SK-N-SH (cell line): ENCODE measurements around the gene KRTAP10-2. TPM values are rescaled to one million over a fixed set of nuclear protein-coding genes. Genes with fewer than 3 reads are reported as not detected.

Experiments used
- CTCF ChIA-PET: fragments of 300-600, 350-600 bp; formaldehyde crosslinking; extraction: SDS; loops from one replicate; lab custom pipeline; 2021; lab: Yijun Ruan, JAX
- POLR2A ChIA-PET: fragments of 350-600 bp; sonication (Branson Sonifier 250); formaldehyde crosslinking; extraction: SDS; loops from one replicate; lab custom pipeline; 2020; ENCODE audit warnings: antibody characterized with exemption, inconsistent platforms; lab: Yijun Ruan, JAX
- DNase-seq: peaks from one replicate; pipeline ENCODE4 v3.0.0; 2012
- H2AFZ ChIP-seq: fragments of 200-600 bp; sonication (generic); 2 replicates; pipeline ENCODE4 v1.8.1; 2016; ENCODE audit warnings: antibody characterized with exemption, mild to moderate bottlenecking, low read depth
- H3F3A ChIP-seq: fragments of 200-600 bp; sonication (generic); replicated peaks from 2 replicates; pipeline ENCODE3; 2016; ENCODE audit warnings: antibody characterized with exemption, mild to moderate bottlenecking; ENCODE audit not compliant: insufficient read depth
- H3K27ac ChIP-seq, 2 experiments: fragments of 200-500 bp in 1 of 2; fragments of 200-600 bp in 1 of 2; sonication (Bioruptor generic) in 1 of 2; sonication (generic), shearing (Covaris generic) in 1 of 2; 2 replicates each; pipeline versions ENCODE4 v1.5.1 to v1.6.1; 2014 to 2016; ENCODE audit warnings: low read depth in 2 of 2, inconsistent platforms in 1 of 2, low read length in 1 of 2, mild to moderate bottlenecking in 1 of 2, mixed read lengths in 1 of 2
- H3K27me3 ChIP-seq: fragments of 200-600 bp; sonication (generic), shearing (Covaris generic); 2 replicates; pipeline ENCODE4 v1.6.1; 2016; ENCODE audit warnings: mixed run types; ENCODE audit not compliant: insufficient read depth
- H3K36me3 ChIP-seq, 2 experiments: fragments of 200-500 bp in 1 of 2; fragments of 200-600 bp in 1 of 2; sonication (Bioruptor generic) in 1 of 2; sonication (generic) in 1 of 2; replicated peaks in 1 of 2; 2 replicates each; pipeline versions ENCODE3 to v1.5.1; 2014 to 2016; ENCODE audit warnings: low read length in 1 of 2, mild to moderate bottlenecking in 1 of 2; ENCODE audit not compliant: insufficient read depth in 2 of 2, control insufficient read depth in 1 of 2
- H3K4me1 ChIP-seq, 2 experiments: fragments of 200-500 bp in 1 of 2; fragments of 200-600 bp in 1 of 2; sonication (Bioruptor generic) in 1 of 2; sonication (generic), shearing (Covaris generic) in 1 of 2; 2 replicates each; pipeline versions ENCODE4 v1.5.1 to v1.6.1; 2014 to 2016; ENCODE audit warnings: low read depth in 1 of 2, low read length in 1 of 2, mixed run types in 1 of 2; ENCODE audit not compliant: insufficient read depth in 2 of 2, control insufficient read depth in 1 of 2
- H3K4me2 ChIP-seq: fragments of 200-600 bp; sonication (generic), shearing (Covaris generic); 2 replicates; pipeline ENCODE4 v1.6.1; 2017; ENCODE audit warnings: mixed run types
- H3K4me3 ChIP-seq, 2 experiments: fragments of 200-500 bp in 1 of 2; fragments of 200-600 bp in 1 of 2; sonication (Bioruptor generic) in 1 of 2; sonication (generic), shearing (Covaris generic) in 1 of 2; 2 replicates each; pipeline versions ENCODE4 v1.5.1 to v1.8.1; 2014 to 2016; ENCODE audit warnings: low read depth in 2 of 2, inconsistent platforms in 1 of 2, low read length in 1 of 2, mild to moderate bottlenecking in 1 of 2, mixed read lengths in 1 of 2, moderate library complexity in 1 of 2
- H3K79me2 ChIP-seq: fragments of 200-600 bp; sonication (generic); 2 replicates; pipeline ENCODE4 v1.8.1; 2017; ENCODE audit warnings: mild to moderate bottlenecking; ENCODE audit not compliant: insufficient read depth
- H3K9ac ChIP-seq: fragments of 200-600 bp; sonication (generic); 2 replicates; pipeline ENCODE4 v1.6.1; 2017; ENCODE audit warnings: mixed run types
- H3K9me2 ChIP-seq: fragments of 200-600 bp; sonication (generic); 2 replicates; pipeline ENCODE4 v1.6.1; 2017; ENCODE audit warnings: mixed run types
- H3K9me3 ChIP-seq: fragments of 200-600 bp; sonication (generic); 2 replicates; pipeline ENCODE4 v1.6.1; 2017; ENCODE audit warnings: mixed run types, mild to moderate bottlenecking, moderate library complexity
- H4K20me1 ChIP-seq: fragments of 200-600 bp; sonication (generic); 2 replicates; pipeline ENCODE4 v1.6.1; 2017; ENCODE audit warnings: mild to moderate bottlenecking, mixed run types; ENCODE audit not compliant: insufficient read depth
- CHD2 ChIP-seq: fragments of 150-350 bp; IDR thresholded peaks from 2 replicates; pipeline ENCODE4 v1.6.1; 2018; ENCODE audit warnings: low read length; ENCODE audit not compliant: partially characterized antibody
- ELF1 ChIP-seq: IDR thresholded peaks from 2 replicates; pipeline ENCODE4 v1.4.0; 2012
- EP300 ChIP-seq, 2 experiments: IDR thresholded peaks; 2 replicates each; pipeline versions ENCODE4 v1.4.0 to v1.6.1; 2012; ENCODE audit warnings: borderline replicate concordance in 1 of 2, low read depth in 1 of 2, low read length in 1 of 2
- EZH2phosphoT487 ChIP-seq: fragments of 200-600 bp; sonication (generic); IDR thresholded peaks from 2 replicates; pipeline ENCODE4 v1.6.1; 2017; ENCODE audit warnings: low read depth, mixed run types, mild to moderate bottlenecking, antibody characterized with exemption, moderate library complexity, borderline replicate concordance
- FOSL2 ChIP-seq: IDR thresholded peaks from 2 replicates; pipeline ENCODE4 v1.4.0; 2012; ENCODE audit warnings: low read depth, mild to moderate bottlenecking, moderate library complexity, borderline replicate concordance
- FOXM1 ChIP-seq: IDR thresholded peaks from 2 replicates; pipeline ENCODE4 v1.4.0; 2012; ENCODE audit warnings: low read depth, mild to moderate bottlenecking
- GABPA ChIP-seq: IDR thresholded peaks from 2 replicates; pipeline ENCODE4 v1.4.0; 2012; ENCODE audit warnings: low read depth, mild to moderate bottlenecking
- GATA2 ChIP-seq: sonication (generic); formaldehyde crosslinking; IDR thresholded peaks from 2 replicates; pipeline ENCODE4 v1.5.0; 2020; ENCODE audit warnings: mild to moderate bottlenecking, missing genetic modification reagents
- JUND ChIP-seq: IDR thresholded peaks from 2 replicates; pipeline ENCODE4 v1.4.0; 2012
- MEF2A ChIP-seq: IDR thresholded peaks from 2 replicates; pipeline ENCODE4 v1.4.0; 2012; ENCODE audit warnings: low read depth, borderline replicate concordance
- MXI1 ChIP-seq: IDR thresholded peaks from 2 replicates; pipeline ENCODE4 v1.6.1; 2012; ENCODE audit warnings: mild to moderate bottlenecking, low read depth, low read length, improper control_type of control experiment
- NFIC ChIP-seq: IDR thresholded peaks from 2 replicates; pipeline ENCODE4 v1.4.0; 2012; ENCODE audit warnings: borderline replicate concordance
- NRF1 ChIP-seq: IDR thresholded peaks from 2 replicates; pipeline ENCODE4 v1.6.1; 2012; ENCODE audit warnings: low read depth, mild to moderate bottlenecking, low read length
- POLR2AphosphoS5 ChIP-seq: IDR thresholded peaks from 2 replicates; pipeline ENCODE4 v1.6.1; 2012; ENCODE audit warnings: low read depth, low read length
- RAD21 ChIP-seq: IDR thresholded peaks from 2 replicates; pipeline ENCODE4 v1.6.1; 2012; ENCODE audit warnings: mild to moderate bottlenecking, low read length
- RCOR1 ChIP-seq: fragments of 150-350 bp; IDR thresholded peaks from 2 replicates; pipeline ENCODE4 v1.6.1; 2017; ENCODE audit warnings: antibody characterized with exemption, low read length
- RFX5 ChIP-seq: IDR thresholded peaks from 2 replicates; pipeline ENCODE4 v1.6.1; 2012; ENCODE audit warnings: mild to moderate bottlenecking, improper control_type of control experiment, low read length
- RXRA ChIP-seq: IDR thresholded peaks from 2 replicates; pipeline ENCODE4 v1.4.0; 2012; ENCODE audit warnings: low read depth, mild to moderate bottlenecking, borderline replicate concordance
- SIN3A ChIP-seq: IDR thresholded peaks from 2 replicates; pipeline ENCODE4 v1.6.1; 2012; ENCODE audit warnings: low read depth, mild to moderate bottlenecking, low read length, moderate library complexity, borderline replicate concordance
- SMC3 ChIP-seq: IDR thresholded peaks from 2 replicates; pipeline ENCODE4 v1.6.1; 2012; ENCODE audit warnings: low read depth, low read length, improper control_type of control experiment
- TAF1 ChIP-seq: IDR thresholded peaks from 2 replicates; pipeline ENCODE4 v1.6.1; 2012; ENCODE audit warnings: low read depth, mild to moderate bottlenecking, low read length, moderate library complexity, borderline replicate concordance
- TCF12 ChIP-seq: IDR thresholded peaks from 2 replicates; pipeline ENCODE4 v1.4.0; 2012
- TEAD4 ChIP-seq: IDR thresholded peaks from 2 replicates; pipeline ENCODE4 v1.4.0; 2012; ENCODE audit warnings: mild to moderate bottlenecking, borderline replicate concordance; ENCODE audit not compliant: insufficient read depth
- YY1 ChIP-seq: IDR thresholded peaks from 2 replicates; pipeline ENCODE4 v1.4.0; 2012; ENCODE audit warnings: low read depth, mild to moderate bottlenecking
- WGBS: methylation state at CpG from one replicate; pipeline ENCODE4 v1.1.6; 2017; ENCODE audit warnings: low lambda C conversion rate; 5-methylcytosine and 5-hydroxymethylcytosine counted together
- polyA plus RNA-seq, 3 experiments: library from polyadenylated mRNA; depleted of rRNA; stranded (reverse); fragments of >200 nt; gene quantifications; 2 replicates each; pipeline ENCODE4 v1.2.3, GENCODE V29; 2012
- TF ChIP-seq, protein P1 (sequence below): fragments of 150-350 bp; IDR thresholded peaks from 2 replicates; pipeline ENCODE4 v1.6.1; 2016; ENCODE audit warnings: mild to moderate bottlenecking, low read depth, low read length
- TF ChIP-seq, protein P2 (sequence below): fragments of 200-600 bp; sonication (generic); IDR thresholded peaks from 2 replicates; pipeline ENCODE4 v1.6.1; 2017; ENCODE audit warnings: antibody characterized with exemption, mild to moderate bottlenecking, moderate library complexity
- TF ChIP-seq, protein P3 (sequence below): IDR thresholded peaks from 2 replicates; pipeline ENCODE4 v1.4.0; 2012; ENCODE audit warnings: low read depth
- TF ChIP-seq, protein P4 (sequence below): IDR thresholded peaks from 2 replicates; pipeline ENCODE4 v1.4.0; 2012; ENCODE audit warnings: low read depth, borderline replicate concordance
- TF ChIP-seq, protein P5 (sequence below): IDR thresholded peaks from 2 replicates; pipeline ENCODE4; 2012

KRTAP10-2 gene
- polyA plus RNA-seq, 1 of the 3 experiments (the other 2 are of a cell fraction): not detected

DNA sequence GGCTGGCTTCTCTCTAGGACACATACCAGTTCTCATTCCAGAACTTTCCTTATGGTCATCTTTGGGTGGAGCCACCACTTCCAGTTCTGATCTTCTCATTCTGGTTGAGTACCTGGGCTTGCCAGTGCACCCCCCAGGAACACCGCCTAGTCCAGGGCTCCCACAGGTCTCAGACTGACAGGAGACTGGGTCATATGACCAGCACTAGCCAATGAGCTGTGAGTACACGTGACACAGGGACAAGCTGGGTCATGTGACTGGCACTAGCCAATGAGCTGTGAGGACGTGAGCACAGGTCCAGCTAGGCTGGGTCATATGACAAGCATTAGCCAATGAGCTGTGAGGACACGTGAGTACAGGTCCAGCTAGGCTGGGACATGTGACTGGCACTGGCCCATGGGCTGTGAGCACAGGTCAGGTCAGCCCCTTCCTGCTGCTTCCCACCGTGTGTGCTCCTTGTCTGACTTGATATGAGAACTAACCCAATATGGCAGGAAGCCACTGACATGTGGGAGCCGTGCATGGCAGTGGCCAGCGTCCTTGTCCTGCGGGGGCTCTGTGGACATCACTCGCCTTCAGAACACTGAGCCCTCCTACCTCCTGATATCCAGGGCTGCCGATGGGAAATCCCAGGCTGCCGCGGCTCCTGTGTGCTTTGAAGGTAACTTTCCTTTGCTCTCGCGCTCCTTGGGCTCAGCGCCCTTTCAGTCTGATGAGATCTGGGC lies 34.0 kb downstream of the KRTAP10-2 start:
- peak overlapping the region; percentile 74 for H3K4me2 ChIP-seq
- H3K9me3 ChIP-seq: no peaks in the 10 kb centered on the region
- peak overlapping the region; percentile 42 to 69 for H3K27ac ChIP-seq
- peaks cover 0 to 18% of the 10 kb centered on the region in 2 experiments; a peak in 1 of 4 replicates for H3K4me1 ChIP-seq
- peak overlapping the region; percentile 70 to 86 for H3K4me3 ChIP-seq
- H3K36me3 ChIP-seq: no peaks in the 10 kb centered on the region
- 9% methylated on average over 7 of the region's 15 CpGs for WGBS
- no peaks in the 10 kb centered on the region for H3K27me3 ChIP-seq
- POLR2A ChIA-PET: no interaction called here
- peak; percentile 98 for DNase-seq
- no peaks in the 10 kb centered on the region for H3F3A ChIP-seq
- CTCF ChIA-PET: interaction anchor here (0.9 to 1.0 kb wide), 2 partner anchors 30 to 276 kb away, joined by 3 read pairs; no protein-coding TSS in a partner anchor
- H3K9me2 ChIP-seq: no peaks in the 10 kb centered on the region
- peak overlapping the region; percentile 65 for H3K9ac ChIP-seq
- peak overlapping the region; percentile 69 for H2AFZ ChIP-seq
- peaks cover 11% of the 10 kb centered on the region; the same call in 1 of the 2 replicates for H3K79me2 ChIP-seq
- no peaks in the 10 kb centered on the region for H4K20me1 ChIP-seq
- TF ChIP-seq, protein P1, sequence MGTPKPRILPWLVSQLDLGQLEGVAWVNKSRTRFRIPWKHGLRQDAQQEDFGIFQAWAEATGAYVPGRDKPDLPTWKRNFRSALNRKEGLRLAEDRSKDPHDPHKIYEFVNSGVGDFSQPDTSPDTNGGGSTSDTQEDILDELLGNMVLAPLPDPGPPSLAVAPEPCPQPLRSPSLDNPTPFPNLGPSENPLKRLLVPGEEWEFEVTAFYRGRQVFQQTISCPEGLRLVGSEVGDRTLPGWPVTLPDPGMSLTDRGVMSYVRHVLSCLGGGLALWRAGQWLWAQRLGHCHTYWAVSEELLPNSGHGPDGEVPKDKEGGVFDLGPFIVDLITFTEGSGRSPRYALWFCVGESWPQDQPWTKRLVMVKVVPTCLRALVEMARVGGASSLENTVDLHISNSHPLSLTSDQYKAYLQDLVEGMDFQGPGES: peak; percentile 77
- TF ChIP-seq RFX5: no peak
- TF ChIP-seq, protein P2, sequence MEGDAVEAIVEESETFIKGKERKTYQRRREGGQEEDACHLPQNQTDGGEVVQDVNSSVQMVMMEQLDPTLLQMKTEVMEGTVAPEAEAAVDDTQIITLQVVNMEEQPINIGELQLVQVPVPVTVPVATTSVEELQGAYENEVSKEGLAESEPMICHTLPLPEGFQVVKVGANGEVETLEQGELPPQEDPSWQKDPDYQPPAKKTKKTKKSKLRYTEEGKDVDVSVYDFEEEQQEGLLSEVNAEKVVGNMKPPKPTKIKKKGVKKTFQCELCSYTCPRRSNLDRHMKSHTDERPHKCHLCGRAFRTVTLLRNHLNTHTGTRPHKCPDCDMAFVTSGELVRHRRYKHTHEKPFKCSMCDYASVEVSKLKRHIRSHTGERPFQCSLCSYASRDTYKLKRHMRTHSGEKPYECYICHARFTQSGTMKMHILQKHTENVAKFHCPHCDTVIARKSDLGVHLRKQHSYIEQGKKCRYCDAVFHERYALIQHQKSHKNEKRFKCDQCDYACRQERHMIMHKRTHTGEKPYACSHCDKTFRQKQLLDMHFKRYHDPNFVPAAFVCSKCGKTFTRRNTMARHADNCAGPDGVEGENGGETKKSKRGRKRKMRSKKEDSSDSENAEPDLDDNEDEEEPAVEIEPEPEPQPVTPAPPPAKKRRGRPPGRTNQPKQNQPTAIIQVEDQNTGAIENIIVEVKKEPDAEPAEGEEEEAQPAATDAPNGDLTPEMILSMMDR: no peak
- 0 out of 2 replicates have a peak, but pooled peaks have one; percentile 38 for TF ChIP-seq GABPA
- peak; percentile 34; the same call in 1 of the 2 replicates for TF ChIP-seq TAF1
- TF ChIP-seq EP300 (IDR thresholded peaks at IDR 0.05; ENCODE audit: borderline replicate concordance in 1 of 2, low read depth in 1 of 2, low read length in 1 of 2): no peak
- TF ChIP-seq, protein P3, sequence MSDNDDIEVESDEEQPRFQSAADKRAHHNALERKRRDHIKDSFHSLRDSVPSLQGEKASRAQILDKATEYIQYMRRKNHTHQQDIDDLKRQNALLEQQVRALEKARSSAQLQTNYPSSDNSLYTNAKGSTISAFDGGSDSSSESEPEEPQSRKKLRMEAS: peak; percentile 84
- TF ChIP-seq MEF2A: no peak
- peak; percentile 54 for TF ChIP-seq RCOR1
- TF ChIP-seq FOSL2: no peak
- TF ChIP-seq, protein P4, sequence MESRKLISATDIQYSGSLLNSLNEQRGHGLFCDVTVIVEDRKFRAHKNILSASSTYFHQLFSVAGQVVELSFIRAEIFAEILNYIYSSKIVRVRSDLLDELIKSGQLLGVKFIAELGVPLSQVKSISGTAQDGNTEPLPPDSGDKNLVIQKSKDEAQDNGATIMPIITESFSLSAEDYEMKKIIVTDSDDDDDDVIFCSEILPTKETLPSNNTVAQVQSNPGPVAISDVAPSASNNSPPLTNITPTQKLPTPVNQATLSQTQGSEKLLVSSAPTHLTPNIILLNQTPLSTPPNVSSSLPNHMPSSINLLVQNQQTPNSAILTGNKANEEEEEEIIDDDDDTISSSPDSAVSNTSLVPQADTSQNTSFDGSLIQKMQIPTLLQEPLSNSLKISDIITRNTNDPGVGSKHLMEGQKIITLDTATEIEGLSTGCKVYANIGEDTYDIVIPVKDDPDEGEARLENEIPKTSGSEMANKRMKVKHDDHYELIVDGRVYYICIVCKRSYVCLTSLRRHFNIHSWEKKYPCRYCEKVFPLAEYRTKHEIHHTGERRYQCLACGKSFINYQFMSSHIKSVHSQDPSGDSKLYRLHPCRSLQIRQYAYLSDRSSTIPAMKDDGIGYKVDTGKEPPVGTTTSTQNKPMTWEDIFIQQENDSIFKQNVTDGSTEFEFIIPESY: no peak
- TF ChIP-seq GATA2 (CRISPR knock-in tag): no peak
- TF ChIP-seq RAD21: no peak
- TF ChIP-seq MXI1: peak; percentile 97
- 0 out of 2 replicates have a peak, but pooled peaks have one; percentile 50 for TF ChIP-seq SIN3A
- peak; percentile 82 for TF ChIP-seq POLR2AphosphoS5
- no peak for TF ChIP-seq NRF1
- no peak for TF ChIP-seq YY1
- no peak for TF ChIP-seq EZH2phosphoT487
- TF ChIP-seq, protein P5, sequence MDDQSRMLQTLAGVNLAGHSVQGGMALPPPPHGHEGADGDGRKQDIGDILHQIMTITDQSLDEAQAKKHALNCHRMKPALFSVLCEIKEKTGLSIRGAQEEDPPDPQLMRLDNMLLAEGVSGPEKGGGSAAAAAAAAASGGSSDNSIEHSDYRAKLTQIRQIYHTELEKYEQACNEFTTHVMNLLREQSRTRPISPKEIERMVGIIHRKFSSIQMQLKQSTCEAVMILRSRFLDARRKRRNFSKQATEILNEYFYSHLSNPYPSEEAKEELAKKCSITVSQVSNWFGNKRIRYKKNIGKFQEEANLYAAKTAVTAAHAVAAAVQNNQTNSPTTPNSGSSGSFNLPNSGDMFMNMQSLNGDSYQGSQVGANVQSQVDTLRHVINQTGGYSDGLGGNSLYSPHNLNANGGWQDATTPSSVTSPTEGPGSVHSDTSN: peak; percentile 30; the same call in 1 of the 2 replicates
- no peak for TF ChIP-seq NFIC
- TF ChIP-seq SMC3: no peak
- no peak for TF ChIP-seq ELF1
- TF ChIP-seq FOXM1: no peak
- TF ChIP-seq JUND: no peak
- no peak for TF ChIP-seq TEAD4
- TF ChIP-seq CHD2: peak; percentile 82
- no peak for TF ChIP-seq RXRA
- TF ChIP-seq TCF12: no peak
